ENCODE data around the gene C4orf50. TPM values are rescaled to one million over a fixed set of nuclear protein-coding genes. Genes with fewer than 3 reads are reported as not detected.

Gene C4orf50
- total RNA-seq, 1 experiment from 2014 or later = 0.17 TPM

DNA sequence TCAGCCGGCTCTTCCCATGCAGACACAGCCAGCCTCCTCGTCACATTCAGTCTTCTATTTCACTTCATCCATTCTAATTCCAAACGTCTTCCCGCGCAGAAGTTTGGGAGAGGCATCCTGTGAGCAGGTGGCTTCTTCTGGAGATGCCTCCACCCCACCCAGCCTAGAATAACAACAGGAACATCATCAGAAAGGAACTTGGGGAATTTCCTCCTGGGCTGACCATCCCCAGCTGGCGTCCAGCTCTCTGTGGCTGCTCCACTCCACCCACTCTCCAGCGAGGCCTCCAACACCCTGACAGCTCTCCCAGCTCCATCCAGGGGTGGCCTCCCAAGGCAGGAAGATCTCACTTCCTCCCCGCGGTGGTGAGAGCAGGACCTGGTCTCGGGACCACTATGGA lies 5.5 kb upstream of the C4orf50 start:
- peak overlapping the region in 1 of 3 experiments; percentile 26; a peak in 1 of 7 replicates for H3K27ac Mint-ChIP-seq

More for the DNA sequence above, 5.5 kb upstream of the C4orf50 start:
- H3K4ac ChIP-seq (ENCODE audit: low read depth, low read length) = no peak overlapping the region
- no peaks in the 10 kb centered on the region for H4K20me1 ChIP-seq (ENCODE audit: control insufficient read depth, insufficient read depth, insufficient read length)
- no peak overlapping the region for H2BK120ac ChIP-seq (ENCODE audit: low read depth, low read length, poor library complexity, severe bottlenecking)
- no peak overlapping the region for H4K91ac ChIP-seq (ENCODE audit: insufficient read length, low read depth, low read length)
- H2AFZ ChIP-seq (ENCODE audit: low read length) = no peak overlapping the region
- H4K8ac ChIP-seq (replicated peaks; ENCODE audit: insufficient read length, low read depth, low read length) = no peak overlapping the region
- Mint-ChIP-seq H3K36me3 (ENCODE audit: insufficient read depth in 1 of 3, low read depth in 3 of 3) (no peaks in the 10 kb centered on the region), H3K4me1 (peaks cover 32 to 33% of the 10 kb centered on the region in 2 experiments), H3K4me3 (no peak overlapping the region), H3K9me3 (no peaks in the 10 kb centered on the region; a peak in 1 of 5 replicates), H3K27me3 (ENCODE audit: low read depth) (peaks cover 2% of the 10 kb centered on the region)
- no peak overlapping the region for H4K5ac ChIP-seq (ENCODE audit: insufficient read length, low read depth, low read length)
- no peak overlapping the region for H3T11ph ChIP-seq (ENCODE audit: low read length)
- H3K14ac ChIP-seq (ENCODE audit: insufficient read depth, low read length) = no peak overlapping the region
- WGBS (ENCODE audit: extremely low coverage, insufficient read length, low lambda C conversion rate) = no CpG with 5 or more reads among the region's 10 CpGs
- H3K79me2 ChIP-seq (ENCODE audit: insufficient read depth, low read length) = no peaks in the 10 kb centered on the region
- H3K9ac ChIP-seq (ENCODE audit: extremely low read depth, insufficient read length, low read length) = no peak overlapping the region
- H3K27ac ChIP-seq (ENCODE audit: insufficient read length, low read depth, low read length) = no peak overlapping the region
- TF ChIP-seq, protein P1, sequence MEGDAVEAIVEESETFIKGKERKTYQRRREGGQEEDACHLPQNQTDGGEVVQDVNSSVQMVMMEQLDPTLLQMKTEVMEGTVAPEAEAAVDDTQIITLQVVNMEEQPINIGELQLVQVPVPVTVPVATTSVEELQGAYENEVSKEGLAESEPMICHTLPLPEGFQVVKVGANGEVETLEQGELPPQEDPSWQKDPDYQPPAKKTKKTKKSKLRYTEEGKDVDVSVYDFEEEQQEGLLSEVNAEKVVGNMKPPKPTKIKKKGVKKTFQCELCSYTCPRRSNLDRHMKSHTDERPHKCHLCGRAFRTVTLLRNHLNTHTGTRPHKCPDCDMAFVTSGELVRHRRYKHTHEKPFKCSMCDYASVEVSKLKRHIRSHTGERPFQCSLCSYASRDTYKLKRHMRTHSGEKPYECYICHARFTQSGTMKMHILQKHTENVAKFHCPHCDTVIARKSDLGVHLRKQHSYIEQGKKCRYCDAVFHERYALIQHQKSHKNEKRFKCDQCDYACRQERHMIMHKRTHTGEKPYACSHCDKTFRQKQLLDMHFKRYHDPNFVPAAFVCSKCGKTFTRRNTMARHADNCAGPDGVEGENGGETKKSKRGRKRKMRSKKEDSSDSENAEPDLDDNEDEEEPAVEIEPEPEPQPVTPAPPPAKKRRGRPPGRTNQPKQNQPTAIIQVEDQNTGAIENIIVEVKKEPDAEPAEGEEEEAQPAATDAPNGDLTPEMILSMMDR (conservative IDR thresholded peaks at IDR 0.05) = no peak
- no peaks in the 10 kb centered on the region for H3K4me1 ChIP-seq (ENCODE audit: insufficient read depth, low read length)
- H3K18ac ChIP-seq (ENCODE audit: insufficient read length, low read depth, low read length) = no peak overlapping the region
- no peak overlapping the region for H2AK5ac ChIP-seq (ENCODE audit: insufficient read length, low read length)
- no peaks in the 10 kb centered on the region for H3K23me2 ChIP-seq (ENCODE audit: insufficient read length, low read depth, low read length, poor library complexity, severe bottlenecking)
- no peaks in the 10 kb centered on the region for H3K27me3 ChIP-seq (ENCODE audit: insufficient read depth, low read length)
- no peaks in the 10 kb centered on the region for H3K9me3 ChIP-seq (ENCODE audit: control insufficient read depth, low read depth, low read length)
- no peaks in the 10 kb centered on the region for H3K79me1 ChIP-seq (ENCODE audit: insufficient read depth, low read depth, low read length, poor library complexity, severe bottlenecking)
- H2BK5ac ChIP-seq (ENCODE audit: insufficient read length, low read length) = no peak overlapping the region
- H2BK12ac ChIP-seq (ENCODE audit: insufficient read length, low read depth, low read length) = no peak overlapping the region
- H2BK15ac ChIP-seq (ENCODE audit: low read depth, low read length) = no peak overlapping the region
- no peak overlapping the region for H3K56ac ChIP-seq (ENCODE audit: insufficient read length, low read depth, low read length)
- no peak overlapping the region for H2BK20ac ChIP-seq (ENCODE audit: low read depth, low read length, poor library complexity, severe bottlenecking)
- H3K23ac ChIP-seq (ENCODE audit: insufficient read length, low read depth, low read length) = no peak overlapping the region
- no peak overlapping the region for H3K4me2 ChIP-seq (ENCODE audit: insufficient read depth, insufficient read length, low read length)
- DNase-seq = no peak

Measured in H9 (cell line).